Embryonic facial prominence (tissue), 1 donor: ENCODE data around the gene DPCD.

ENCODE experiments used
- DNase-seq: peaks from one replicate; pipeline ENCODE4 v3.0.0-alpha.2; 2016; ENCODE audit errors: extremely low spot score

DPCD gene

DNA sequence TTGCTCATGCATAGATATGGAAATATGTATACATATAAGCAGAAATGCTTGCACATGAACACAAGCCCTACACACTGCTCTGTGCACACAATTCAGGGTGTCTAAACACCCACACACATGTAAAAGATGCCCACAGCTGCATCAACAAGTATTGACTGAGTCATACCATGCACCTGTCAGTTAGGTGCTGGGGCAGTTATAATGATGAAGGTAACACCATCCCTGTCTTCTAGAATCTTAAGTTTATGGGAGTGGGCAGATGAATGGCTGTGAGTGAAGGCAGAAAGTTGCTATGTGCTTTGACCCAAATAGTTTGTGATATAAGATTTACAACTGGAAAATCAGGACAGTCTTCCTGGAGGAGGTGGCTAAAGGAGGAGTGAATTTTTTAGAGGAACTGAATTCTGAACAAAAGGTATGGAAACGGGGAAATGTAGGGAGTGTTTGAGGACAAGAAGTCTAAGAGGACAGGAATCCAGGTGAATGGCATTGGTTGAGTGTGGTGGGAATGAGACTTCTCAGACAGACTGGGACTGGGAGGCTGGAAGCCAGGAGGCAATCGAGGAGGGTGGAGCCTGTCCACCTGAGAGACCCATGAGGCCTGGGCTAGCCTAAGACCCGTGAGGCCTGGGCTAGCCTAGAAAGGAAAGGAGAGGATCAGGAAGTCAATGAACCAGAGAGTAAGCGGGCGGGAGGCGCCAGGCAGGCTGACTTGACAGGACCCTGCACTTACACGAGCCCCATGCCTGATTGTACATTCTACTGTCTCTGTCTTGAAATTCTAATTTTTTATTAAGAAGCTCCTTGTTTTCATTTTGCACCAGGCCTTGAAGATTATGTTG is 20.7 kb upstream of the DPCD start:
- DNase-seq, result no peak

DNA sequence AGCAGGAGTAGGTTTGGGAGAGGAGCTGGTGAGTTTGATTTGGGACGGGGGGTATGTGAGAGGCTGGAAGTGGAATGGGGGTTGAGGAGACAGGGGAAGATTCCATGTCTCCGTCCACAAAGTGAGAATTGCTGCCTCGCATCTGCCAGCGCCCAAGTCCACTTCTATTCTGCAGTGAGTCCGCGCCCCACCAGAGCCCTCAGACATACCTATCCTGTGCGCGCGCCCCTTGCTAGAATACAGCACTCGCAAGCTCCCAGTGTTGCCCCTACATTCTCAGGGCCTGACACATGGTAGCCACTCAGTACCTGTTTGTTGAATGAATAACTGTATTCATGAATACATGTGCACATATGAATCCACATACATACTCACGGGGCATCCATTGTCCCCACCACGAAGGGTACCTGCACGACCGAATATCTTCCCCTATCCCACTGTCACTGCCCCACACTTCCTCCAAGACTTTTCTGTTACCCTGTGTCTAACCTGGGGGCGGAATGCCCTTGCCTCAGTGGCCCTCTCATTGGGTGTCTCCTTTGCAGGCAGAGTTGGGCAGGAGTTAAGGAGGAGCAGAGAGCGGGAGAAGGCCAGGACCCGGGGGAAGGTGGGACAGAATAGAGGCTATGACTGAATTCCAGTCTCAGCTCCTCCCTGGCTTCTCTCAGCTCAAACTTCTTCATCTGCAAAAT is 19.9 kb upstream of the DPCD start:
- DNase-seq, result no peak

DNA sequence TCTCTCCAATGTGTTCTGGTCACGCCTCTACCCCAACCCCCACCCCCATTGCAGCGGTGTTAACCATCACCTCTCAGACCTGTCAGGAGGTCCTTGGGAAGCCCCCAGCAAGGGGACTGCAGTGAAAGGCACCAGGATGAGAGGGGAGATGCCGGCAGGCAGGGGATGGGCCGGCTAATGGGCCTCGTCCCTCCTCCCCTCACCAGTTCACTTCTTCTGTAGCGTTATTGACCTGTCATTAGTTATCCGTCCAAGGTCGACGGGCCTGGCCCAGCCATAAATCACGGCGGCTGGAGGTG is 18.8 kb upstream of the DPCD start:
- no peak for DNase-seq

DNA sequence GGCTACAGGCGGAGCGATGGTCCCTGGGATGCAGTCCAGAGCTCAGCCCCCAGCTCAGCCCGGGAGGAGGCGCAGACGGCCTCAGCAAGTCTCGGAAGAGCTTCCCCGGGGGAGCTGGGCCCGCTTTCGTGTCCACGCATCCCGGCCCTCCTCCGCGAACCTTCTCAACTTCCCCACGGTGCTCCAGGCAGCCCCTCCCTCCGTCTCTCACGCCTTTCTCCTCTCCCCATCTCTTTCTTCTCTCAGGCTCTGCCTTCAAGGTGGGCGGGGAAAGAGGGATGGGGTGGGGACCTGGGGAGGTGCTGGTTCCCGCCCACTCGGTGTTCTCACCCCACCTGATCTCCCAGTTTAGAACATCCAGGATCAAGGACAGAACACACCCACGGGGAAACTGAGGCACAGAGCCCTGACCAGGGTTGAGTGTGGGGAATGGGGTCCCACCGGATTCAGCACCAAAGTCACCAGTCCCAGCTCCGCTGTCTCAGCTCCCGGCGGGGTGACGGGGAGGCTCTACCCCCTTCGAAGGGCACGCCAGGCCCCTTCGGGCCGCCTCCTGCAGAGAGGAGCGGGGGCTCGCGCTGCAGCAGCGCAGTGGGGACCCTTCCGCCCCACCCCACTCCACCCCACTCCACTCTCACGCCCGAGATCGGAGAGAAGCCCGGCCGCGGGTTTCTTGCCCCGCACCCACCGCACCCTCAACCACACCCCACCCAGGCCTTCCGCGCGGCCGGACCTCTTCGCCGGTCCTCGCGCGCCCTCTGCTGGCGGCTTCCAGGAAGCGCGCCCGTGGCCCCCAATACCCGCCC is 18.3 kb upstream of the DPCD start:
- peak; percentile 45 for DNase-seq

DNA sequence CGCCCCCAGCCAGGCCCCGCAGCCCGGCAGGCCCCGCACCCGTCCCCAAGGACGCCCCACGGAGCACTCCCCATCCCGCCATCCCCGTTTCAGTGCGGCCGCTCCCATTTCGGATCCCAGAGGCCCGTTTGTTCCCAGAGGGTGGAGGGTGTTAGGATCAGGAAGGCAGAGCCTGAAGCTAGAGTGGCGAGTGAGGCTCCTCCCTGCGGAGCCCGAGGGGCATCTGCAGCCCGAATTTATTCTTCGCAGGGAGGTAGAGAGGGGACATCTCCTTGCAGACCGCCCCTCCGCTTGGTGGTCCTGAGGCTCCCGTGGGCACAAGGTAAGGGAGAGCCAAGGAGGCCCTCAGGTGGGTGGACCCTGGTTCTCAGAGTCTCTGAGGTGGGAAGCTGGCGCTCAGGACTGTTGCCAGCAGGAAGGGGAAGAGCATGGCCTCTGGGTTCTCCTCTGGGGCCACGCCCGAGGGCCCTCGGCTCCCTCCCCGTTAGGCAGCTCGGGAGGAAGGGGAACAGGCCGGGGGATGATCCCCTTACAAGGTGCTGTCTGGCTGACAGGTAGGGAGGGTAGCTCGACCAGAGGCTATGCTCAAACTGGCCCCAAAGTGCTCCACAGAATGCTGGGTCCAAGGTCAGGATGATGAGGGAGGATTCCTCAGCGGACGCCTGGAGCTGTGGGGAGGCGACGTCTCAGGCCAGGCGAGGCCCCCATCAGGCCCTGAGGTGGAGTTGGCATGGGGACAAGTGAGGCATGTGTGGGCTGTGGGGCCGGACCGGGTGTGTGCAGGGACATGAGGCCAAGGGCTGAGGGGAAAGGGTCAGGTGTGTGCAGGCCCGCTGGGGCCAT is 17.5 kb upstream of the DPCD start:
- no peak for DNase-seq

DNA sequence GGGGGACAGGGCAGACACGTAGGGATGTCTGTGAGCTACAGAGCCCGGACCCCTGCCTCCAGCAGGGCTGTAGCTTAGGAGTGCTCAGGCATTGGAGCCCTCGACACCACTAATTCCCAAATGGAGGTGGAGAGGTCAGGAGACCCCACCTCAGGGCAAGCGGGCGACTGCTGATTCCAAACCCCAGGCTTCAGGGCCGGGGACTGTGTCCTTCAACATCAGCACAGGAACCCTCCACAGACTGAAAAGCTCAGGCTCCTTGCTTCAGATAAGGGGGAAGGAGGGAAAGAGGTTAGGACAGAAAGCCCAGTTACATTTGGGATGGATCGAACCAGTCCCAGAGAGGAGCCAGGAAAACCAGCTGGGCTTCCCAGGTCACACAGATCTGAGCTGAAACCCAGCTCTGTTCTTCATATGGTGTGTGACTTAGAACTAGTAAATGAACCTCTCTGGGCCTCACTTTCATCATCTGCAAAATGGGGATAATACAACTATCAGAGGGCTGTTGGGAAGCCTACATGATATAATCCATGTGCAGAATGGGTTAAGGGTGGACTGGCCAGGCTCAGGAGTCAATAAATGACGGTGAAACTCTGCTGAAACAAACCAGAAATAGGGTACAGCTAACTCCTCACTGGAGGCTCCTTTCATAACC is 16.7 kb upstream of the DPCD start:
- DNase-seq, result no peak

DNA sequence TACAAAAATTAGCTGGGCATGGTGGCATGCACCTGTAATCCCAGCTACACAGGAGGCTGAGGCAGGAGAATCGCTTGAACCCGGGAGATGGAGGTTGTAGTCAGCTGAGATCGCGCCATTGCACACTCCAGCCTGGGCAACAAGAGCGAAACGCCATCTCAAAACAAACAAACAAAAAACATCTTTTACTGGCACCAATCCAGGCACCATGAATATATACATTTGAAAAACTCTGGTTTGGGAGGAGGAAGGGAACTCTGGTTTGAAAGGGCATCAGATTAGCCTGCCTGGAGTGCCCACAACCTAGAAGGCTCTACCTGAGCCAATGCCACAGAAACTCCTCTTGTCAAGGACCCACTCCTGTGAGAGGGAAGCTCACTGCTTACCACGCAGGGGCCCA is 16.0 kb upstream of the DPCD start:
- DNase-seq, result no peak

DNA sequence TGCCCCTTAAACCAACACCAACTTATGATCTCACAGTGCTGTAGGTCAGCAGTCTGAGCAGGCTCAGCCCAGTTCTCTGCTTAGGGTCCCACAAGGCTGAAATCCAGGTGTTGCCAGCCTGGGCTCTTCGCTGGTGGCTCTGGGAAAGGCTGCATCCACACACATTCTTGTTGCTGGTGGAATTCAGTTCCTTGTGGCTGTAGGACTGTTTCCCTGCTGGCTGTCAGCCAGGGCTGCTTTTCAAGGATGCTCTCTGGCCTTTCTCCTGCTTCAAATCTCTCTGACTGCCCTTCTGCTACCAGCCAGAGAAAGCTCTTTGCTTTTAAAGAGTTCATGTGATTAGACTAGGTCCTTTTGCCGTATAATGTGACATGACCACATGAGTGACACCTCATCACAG is 15.3 kb upstream of the DPCD start:
- DNase-seq, result no peak

DNA sequence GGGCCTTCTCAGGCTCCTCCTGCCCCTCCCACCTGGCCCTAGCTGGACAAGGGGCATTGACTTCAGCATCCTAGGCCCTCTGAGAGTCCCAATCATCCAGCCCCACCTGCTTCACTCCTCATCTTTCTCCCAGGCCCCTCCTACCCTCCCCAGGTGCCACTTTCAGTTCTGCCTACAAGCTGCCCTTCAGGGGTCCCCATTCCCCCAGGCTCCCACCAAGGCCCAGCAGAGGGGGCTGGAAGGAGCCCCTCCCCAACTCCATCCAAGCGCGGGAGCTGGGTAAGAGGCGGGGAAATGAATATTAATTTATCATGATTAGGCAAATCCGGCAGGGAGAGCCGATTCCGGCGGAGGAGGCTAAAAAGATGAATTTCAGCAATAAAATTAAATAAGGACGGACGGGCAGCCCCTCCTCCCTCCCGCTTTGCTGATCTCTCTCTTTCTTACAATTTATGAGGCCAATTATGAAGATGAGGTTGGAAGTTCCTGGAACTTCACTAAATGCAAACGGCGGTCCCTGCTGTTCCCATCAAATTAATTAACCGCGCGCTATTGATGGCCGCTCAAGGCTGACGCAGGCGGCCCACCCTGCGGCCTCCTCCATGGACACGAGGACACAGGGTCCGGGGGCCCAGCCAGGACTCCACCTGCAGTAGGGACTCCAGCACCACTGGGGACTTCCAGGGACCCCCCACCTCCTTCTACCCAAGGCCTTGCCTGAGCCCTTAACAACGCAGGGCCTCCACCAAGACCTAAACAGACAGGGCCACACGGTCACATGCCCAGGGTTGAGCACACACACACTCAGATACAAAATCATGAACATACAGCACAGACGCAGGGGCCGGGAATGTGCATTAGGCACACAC is 14.0 kb upstream of the DPCD start:
- DNase-seq, result no peak

DNA sequence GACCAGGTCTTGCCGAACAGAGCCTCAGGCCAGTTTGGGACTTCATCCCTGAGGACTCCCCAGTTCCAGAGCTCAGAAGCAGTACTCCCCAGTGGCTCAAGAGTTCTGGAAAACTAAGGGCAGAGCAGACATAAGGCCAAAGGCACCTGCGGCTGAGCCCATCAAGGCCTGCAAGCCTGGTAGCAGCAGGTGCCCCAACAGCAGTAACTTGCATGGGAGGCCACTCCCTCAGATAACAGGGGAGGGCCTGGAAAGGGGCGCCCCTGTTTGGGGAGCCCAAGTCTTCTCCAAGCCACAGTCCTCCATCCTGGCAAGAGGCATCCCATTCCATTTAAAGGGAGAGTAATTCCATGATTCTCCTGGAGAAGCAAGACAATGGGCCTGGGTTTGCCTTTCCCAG is 13.0 kb upstream of the DPCD start:
- no peak for DNase-seq

DNA sequence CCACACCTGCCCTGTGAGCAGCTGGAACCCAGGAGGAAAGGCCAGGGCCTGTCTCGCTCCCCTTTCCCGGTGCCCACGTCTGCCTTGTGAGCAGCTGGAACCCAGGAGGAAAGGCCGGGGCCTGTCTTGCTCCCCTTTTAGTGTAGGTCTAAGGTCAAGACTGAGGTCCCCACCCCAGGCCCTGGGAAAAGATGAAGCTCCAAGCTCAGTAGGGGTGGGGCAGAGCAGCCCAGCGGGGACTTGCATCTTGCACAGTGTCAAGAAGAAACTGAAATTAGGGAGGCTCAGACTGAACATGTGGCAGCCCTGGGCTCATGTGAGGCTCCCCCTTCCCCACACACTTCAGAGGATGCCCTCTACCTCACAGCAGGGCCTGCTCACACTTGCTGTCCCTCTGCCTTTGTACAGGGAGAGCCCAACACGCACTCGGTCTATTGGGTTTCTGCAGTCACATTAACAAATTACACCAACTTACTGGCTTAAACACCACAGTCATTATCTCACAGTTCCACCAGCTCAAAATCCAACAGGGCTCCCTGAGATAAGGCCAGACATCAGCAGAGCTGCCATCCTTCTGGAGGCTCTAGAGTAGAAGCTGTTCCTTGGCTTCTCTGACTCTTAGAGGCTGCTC is 12.4 kb upstream of the DPCD start:
- no peak for DNase-seq

DNA sequence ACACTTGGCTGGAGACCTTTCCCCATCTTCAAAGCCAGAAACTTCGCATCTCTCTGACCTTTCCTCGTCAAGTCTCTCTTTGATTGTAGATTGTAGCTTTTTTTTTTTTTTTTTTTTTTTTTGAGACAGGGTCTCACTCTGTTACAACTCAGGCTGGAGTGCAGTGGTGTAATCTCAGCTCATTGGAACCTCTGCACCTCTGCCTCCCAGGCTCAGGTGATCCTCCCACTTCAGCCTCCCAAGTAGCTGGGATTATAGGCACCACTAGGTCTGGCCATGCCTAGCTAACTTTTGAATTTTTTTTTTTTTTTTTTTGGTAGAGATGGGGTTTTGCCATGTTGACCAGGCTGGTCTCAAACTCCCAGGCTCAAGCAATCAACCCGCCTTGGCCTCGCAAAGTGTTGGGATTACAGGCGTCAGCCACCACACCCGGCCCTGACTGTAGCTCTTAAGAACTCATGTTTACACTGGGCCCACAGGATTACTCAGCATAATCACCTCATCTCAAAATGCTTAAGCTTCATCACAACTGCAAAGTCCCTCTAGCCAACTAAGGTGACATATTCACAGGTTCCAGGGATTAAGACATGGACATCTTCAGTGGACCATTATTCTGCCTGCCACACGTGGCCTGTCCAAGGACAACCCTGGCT is 11.8 kb upstream of the DPCD start:
- DNase-seq, result no peak

DNA sequence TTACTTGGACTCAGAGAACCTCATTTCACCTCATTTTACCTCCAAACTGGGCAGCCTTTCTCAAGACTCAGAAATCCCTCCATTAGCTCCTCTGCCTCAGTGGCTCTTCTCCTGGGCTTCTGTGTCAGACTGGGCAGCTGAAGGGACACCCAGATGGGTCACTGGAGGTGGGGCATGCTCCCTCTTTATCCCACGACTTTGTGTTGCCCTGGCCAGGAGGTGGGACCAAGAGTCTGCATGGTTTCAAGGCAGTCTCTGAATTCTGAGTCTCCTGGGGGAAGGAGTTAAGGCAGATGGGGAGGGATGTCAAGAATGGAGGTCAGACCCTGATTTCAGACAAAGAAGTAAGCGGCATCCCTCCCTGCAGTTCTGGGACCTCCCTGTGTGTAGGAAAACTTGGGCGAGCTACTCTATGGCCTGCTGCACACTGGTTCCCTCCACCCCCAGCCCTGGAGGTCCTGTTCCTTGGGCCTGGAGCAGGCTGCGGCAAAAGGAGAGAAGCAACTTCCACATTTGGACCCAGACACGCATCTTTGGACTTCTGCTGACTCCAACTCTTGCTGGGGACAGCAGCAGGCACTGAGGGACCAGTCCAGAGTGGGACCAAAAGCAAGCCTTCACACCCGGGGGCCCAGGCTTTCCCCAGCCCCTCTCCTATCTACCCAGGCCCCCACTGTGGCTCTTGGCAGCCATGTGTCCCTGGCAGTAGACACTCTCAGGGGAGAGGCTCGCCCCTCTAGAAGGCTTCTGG is 10.8 kb upstream of the DPCD start:
- no peak for DNase-seq

DNA sequence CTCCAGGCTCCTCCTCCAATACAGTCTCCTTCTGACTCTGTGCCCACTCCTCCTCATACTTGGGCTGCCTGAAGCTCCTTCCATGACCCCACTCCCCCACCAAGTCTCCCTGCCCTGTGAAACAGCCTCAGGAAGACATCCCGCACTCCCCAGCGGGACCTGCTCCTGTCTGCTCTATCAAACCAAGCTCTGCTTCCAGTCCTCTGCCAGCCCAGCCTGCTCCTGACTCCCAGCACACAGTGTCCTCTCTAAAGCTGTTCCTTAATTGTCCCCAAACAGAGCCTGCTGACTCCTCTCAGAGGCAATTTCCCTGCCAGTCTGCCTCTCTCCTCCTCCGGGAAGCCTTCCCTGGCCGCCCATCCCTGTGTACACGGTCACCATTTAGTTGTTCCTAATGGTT is 9.9 kb upstream of the DPCD start:
- no peak for DNase-seq

DNA sequence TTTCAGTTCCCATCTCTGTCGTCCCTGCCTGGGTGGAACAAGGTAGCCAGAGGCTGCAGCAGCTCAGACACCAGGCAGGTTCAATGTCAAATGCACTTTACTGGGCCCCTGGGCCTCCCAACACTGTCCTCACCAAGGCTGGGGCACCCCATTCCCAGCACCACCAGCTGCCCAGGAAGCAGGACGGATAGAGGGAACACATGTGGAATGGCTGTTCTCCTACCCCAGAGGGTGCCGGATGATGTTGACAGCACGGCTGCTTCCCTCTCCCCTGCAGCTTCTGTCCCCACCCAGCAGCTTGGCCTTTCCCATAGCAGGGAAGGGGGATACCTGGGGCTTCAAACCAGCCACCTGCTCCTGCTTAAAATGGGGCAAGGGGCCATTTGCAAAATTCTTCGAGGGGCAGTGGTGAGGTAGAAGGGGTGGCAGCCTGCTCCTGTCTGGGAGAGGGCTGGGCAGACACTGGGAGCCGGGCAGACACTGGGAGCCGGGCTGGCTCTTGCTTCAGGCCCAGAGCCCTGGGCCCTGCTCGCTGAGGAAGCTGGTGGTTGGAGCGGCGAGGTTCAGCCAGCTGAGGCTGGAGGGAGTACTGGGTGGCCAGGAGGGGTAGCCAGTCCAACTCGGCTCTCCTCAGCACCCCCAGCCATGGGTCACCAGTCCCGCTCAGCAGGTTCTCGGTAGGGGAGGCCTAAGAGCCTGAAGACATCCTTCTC is 9.2 kb upstream of the DPCD start:
- no peak for DNase-seq

DNA sequence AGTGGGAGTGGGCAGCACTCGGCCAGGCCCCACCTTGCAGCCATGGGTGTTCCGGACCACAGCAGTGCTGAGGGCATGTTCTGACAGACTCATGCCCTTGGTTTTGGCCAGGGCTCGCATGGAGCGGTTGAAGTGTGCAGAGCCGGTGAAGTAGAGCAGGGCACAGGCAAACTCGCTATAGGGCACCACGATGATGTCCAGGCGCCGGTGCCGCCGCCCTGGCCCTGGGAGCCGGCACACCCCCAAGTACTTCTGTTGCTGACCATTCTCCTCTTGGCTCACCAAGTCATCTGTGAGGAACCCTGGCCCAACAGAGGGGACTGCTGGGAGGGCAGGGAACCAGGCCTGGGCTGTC is 8.6 kb upstream of the DPCD start:
- DNase-seq, result no peak

DNA sequence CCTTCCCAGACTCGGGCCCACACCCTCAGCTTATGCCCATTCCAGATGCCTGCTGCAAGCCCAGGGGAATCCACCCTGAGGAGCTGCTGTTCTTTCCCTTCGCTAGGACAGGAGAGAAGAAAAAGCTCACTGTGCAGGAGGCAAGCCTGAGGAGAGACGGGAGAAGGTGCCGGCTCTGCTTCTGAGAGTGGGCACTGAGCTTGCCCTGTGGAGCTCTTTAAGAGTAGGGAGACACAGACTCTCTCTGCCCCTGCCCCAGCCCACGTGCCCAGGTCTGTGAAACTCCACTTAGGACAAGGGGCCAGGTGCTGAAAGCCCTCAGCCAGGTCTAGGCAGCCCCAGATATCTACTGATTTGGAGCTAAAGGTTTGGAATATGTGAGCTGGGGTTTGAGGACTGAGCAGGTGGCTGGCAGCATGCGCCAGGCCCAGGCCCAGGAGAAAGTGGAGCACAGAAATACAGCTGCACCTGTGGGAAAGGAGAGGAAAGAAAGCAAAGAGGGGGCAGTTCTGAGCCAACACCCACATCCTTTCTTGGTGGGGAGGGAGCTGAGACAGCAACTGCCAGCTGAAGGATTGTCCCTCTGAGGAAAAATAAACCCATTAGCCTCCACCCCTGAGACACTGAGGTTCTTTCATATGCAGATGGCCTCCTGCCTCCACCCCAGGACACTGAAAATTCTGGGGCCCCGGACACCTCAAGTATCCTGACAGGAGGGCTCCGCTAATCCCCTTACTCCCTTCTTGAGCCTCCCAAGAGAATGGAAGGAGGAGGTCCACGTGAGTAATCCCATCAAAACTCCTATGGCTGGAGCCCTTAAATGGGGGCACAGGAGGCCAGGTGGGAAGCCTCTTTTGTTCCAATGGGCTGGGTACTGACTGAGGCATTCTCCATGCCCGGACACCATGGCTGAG is 7.4 kb upstream of the DPCD start:
- no peak for DNase-seq
